K562 (cell line): ENCODE measurements around the gene CRABP2. TPM values are rescaled to one million over a fixed set of nuclear protein-coding genes. Genes with fewer than 3 reads are reported as not detected.

Experiments
- ARHGAP35 ChIP-seq: fragments of 450-650 bp; IDR thresholded peaks from 2 replicates; pipeline ENCODE4 v1.6.1; 2018; ENCODE audit not compliant: partially characterized antibody
- CBX2 ChIP-seq: fragments of 200-600 bp; sonication (generic); IDR thresholded peaks from one replicate; pipeline ENCODE4 v1.6.1; 2012; ENCODE audit warnings: mild to moderate bottlenecking, low read length, inconsistent platforms; ENCODE audit not compliant: insufficient read depth, poor library complexity, severe bottlenecking
- CHD1 ChIP-seq: fragments of 200-600 bp; sonication (generic); IDR thresholded peaks from one replicate; pipeline ENCODE4 v1.6.1; 2012; ENCODE audit warnings: mild to moderate bottlenecking, moderate library complexity, low read length, inconsistent platforms
- CTCFL ChIP-seq: IDR thresholded peaks from 2 replicates; pipeline ENCODE4 v1.6.1; 2011; ENCODE audit warnings: borderline replicate concordance, low read depth, mild to moderate bottlenecking, moderate library complexity, low read length; ENCODE audit not compliant: insufficient read depth, poor library complexity, severe bottlenecking
- HCFC1 ChIP-seq: IDR thresholded peaks from 2 replicates; pipeline ENCODE4 v1.6.1; 2012; ENCODE audit warnings: low read depth, low read length, improper control_type of control experiment
- KAT7 ChIP-seq: sonication (generic); formaldehyde crosslinking; IDR thresholded peaks from 2 replicates; pipeline ENCODE4 v1.8.0; 2022; ENCODE audit warnings: missing genetic modification reagents, mild to moderate bottlenecking, borderline replicate concordance
- MEF2D ChIP-seq: conservative IDR thresholded peaks from 2 replicates; pipeline ENCODE4 v1.6.1; 2016; ENCODE audit warnings: low read depth, missing genetic modification characterization, missing compliant biosample characterization
- MTA3 ChIP-seq: fragments of 450-650 bp; formaldehyde crosslinking; IDR thresholded peaks from 2 replicates; pipeline ENCODE4 v1.6.1; 2017; ENCODE audit warnings: mild to moderate bottlenecking, borderline replicate concordance
- MYBL2 ChIP-seq, 2 experiments: fragments of 450-650 bp in 1 of 2; sonication (generic) in 1 of 2; formaldehyde crosslinking in 1 of 2; IDR thresholded peaks; 2 replicates each; pipeline versions ENCODE4 v1.6.1 to v1.8.1; 2017 to 2022; ENCODE audit warnings: borderline replicate concordance in 1 of 2, inconsistent platforms in 1 of 2, low read depth in 1 of 2, mild to moderate bottlenecking in 1 of 2, missing genetic modification reagents in 1 of 2, moderate library complexity in 1 of 2
- PTTG1 ChIP-seq: fragments of 450-650 bp; IDR thresholded peaks from 2 replicates; pipeline ENCODE4 v1.6.1; 2016; ENCODE audit warnings: low read depth, mild to moderate bottlenecking, missing genetic modification characterization, missing compliant biosample characterization
- RAD21 ChIP-seq, 2 experiments: fragments of 250-450 bp in 1 of 2; fragments of 450-650 bp in 1 of 2; sonication (Bioruptor Pico) in 1 of 2; formaldehyde crosslinking in 1 of 2; IDR thresholded peaks in 1 of 2; conservative IDR thresholded peaks in 1 of 2; 2 replicates each; pipeline versions ENCODE4 v1.4.0 to v1.8.0; 2020 to 2022; ENCODE audit warnings: mild to moderate bottlenecking in 2 of 2, moderate library complexity in 1 of 2
- TFAM ChIP-seq: fragments of 250-450 bp; sonication (Bioruptor Pico); conservative IDR thresholded peaks from 2 replicates; pipeline ENCODE4 v1.5.0; 2021; ENCODE audit warnings: mild to moderate bottlenecking, moderate library complexity
- ZBTB40 ChIP-seq, 2 experiments: fragments of 450-650 bp in 1 of 2; sonication (generic) in 1 of 2; formaldehyde crosslinking in 1 of 2; IDR thresholded peaks; 2 replicates each; pipeline versions ENCODE4 v1.7.1 to v1.9.0; 2016 to 2022; ENCODE audit warnings: inconsistent platforms in 1 of 2, mild to moderate bottlenecking in 1 of 2, missing genetic modification reagents in 1 of 2
- ZNF436 ChIP-seq: fragments of 250-450, 450-650 bp; sonication (Bioruptor Pico); formaldehyde crosslinking; IDR thresholded peaks from 2 replicates; pipeline ENCODE4 v1.7.0; 2020; ENCODE audit warnings: mild to moderate bottlenecking
- ZNF644 ChIP-seq: fragments of 200-800 bp; sonication (Bioruptor generic); IDR thresholded peaks from 2 replicates; pipeline ENCODE4 v1.6.1; 2016; ENCODE audit warnings: low read depth, missing genetic modification characterization, missing compliant biosample characterization
- polyA plus RNA-seq, 8 experiments: library from polyadenylated mRNA; depleted of rRNA in 4 of 8; stranded (reverse) in 5 of 8; unstranded in 3 of 8; fragments of >200 nt; fragmentation: Nextera tagmentation in 2 of 8; fragmentation: Illumina TruSeq in 1 of 8; extraction: Ambion mirVana in 2 of 8; extraction: Trizol in 1 of 8; gene quantifications; 2 replicates each; pipeline versions ENCODE4 v1.2.1 to v1.2.3, GENCODE V29; 2011 to 2014; ENCODE audit warnings: inconsistent platforms in 1 of 8, missing spikeins in 1 of 8
- total RNA-seq, 7 experiments: library from RNA; depleted of rRNA in 6 of 7; stranded (reverse); fragments of >200 nt in 6 of 7; fragmentation: Illumina TruSeq in 2 of 7; extraction: Trizol in 2 of 7; gene quantifications; 2 replicates each; pipeline versions ENCODE4 v1.2.1 to v1.2.3, GENCODE V29; 2011 to 2021; ENCODE audit warnings: low replicate concordance in 1 of 7

CRABP2 gene
- total and polyA plus RNA-seq, 9 of the 15 experiments (the other 6 are each of a cell fraction or from before 2014, with no cell fraction given) = 0.30 to 2.5 (median 0.82) TPM

- no peak for TF ChIP-seq MYBL2 (IDR thresholded peaks at IDR 0.05; ENCODE audit: low read depth)
- no peak for TF ChIP-seq MYBL2 (CRISPR knock-in tag; IDR thresholded peaks at IDR 0.05; ENCODE audit: borderline replicate concordance)
- no peak for TF ChIP-seq CBX2
- no peak for TF ChIP-seq ZNF436
- peak; percentile 36; the same call in 1 of the 2 replicates for TF ChIP-seq MTA3
- no peak for TF ChIP-seq PTTG1
- peak; percentile 94 for TF ChIP-seq CTCFL
- no peak for TF ChIP-seq TFAM
- TF ChIP-seq ARHGAP35 = no peak
- TF ChIP-seq CHD1 = no peak
- no peak for TF ChIP-seq KAT7
- no peak for TF ChIP-seq MEF2D (tag)
- TF ChIP-seq ZNF644 (tag) = no peak
- TF ChIP-seq ZBTB40 (IDR thresholded peaks at IDR 0.05) = 0 out of 2 replicates have a peak, but pooled peaks have one; percentile 47
- no peak for TF ChIP-seq ZBTB40 (CRISPR knock-in tag; IDR thresholded peaks at IDR 0.05)
- TF ChIP-seq RAD21 (CRISPR knock-in tag; conservative IDR thresholded peaks at IDR 0.05 in 1 of 2, IDR thresholded peaks at IDR 0.05 in 1 of 2) = peak; percentile 90 to 94
- peak; percentile 49 for TF ChIP-seq HCFC1
Observed at GRCh38 chr1:156725683-156726280, 20.4 kb upstream of the CRABP2 start (continued).
